Left renal pelvis (tissue), 4 donors: Measurements from ENCODE around the gene TMEM232. TPM values are rescaled to one million over a fixed set of nuclear protein-coding genes. Genes with fewer than 3 reads are reported as not detected.

ENCODE experiments used
- DNase-seq, 4 donors: peaks; one replicate each; pipeline ENCODE4 v3.0.0-alpha.2; 2013; ENCODE audit warnings: low read depth in 4 of 4, low spot score in 3 of 4
- polyA plus RNA-seq, 4 donors: library from polyadenylated mRNA; unstranded; fragments of 120-200 nt; gene quantifications; one replicate each; pipeline ENCODE4 v1.2.1, GENCODE V29; 2013; ENCODE audit not compliant: insufficient read length in 4 of 4

Gene TMEM232
- polyA plus RNA-seq, 4 donors: 2.8 to 7.8 (median 6.6) TPM

DNA sequence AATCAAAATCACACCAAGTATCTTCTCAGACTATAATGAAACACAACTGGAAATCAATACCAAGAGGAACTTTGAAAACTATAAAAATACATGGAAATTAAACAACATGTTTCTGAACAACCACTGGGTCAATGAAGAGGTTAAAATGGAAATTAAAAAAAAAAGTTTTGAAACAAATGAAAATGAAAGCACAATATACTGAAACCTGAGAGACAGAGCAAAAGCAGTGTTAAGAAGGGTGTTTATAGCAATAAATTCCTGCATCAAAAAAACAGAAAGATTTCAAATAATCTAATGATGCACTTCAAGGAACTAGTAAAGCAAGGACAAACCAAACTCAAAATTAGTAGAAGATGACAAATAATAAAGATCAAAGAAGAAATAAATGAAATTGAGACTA, 92.0 kb downstream of the TMEM232 start:
- no peak for DNase-seq

GRCh38 chr5:110631236-110631635, 95.2 kb downstream of the TMEM232 start:
- DNase-seq: no peak

DNA sequence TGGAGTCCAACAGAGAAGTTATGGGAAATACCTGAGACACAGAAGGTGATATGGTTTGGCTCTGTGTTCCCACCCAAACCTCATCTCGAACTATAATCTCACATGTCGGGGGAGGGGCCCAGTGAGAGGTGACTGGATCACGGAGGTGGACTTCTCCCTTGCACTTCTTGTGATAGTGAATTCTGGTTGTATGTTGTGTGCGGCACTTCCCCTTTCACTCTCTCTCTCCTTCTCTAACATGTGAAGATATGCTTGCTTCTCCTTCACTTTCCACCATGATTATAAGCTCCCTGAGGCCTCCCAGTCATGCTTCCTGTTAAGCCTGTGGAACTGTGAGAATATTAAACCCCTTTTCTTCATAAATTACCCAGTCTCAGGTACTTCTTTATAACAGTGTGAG, 96.1 kb downstream of the TMEM232 start:
- no peak for DNase-seq

DNA sequence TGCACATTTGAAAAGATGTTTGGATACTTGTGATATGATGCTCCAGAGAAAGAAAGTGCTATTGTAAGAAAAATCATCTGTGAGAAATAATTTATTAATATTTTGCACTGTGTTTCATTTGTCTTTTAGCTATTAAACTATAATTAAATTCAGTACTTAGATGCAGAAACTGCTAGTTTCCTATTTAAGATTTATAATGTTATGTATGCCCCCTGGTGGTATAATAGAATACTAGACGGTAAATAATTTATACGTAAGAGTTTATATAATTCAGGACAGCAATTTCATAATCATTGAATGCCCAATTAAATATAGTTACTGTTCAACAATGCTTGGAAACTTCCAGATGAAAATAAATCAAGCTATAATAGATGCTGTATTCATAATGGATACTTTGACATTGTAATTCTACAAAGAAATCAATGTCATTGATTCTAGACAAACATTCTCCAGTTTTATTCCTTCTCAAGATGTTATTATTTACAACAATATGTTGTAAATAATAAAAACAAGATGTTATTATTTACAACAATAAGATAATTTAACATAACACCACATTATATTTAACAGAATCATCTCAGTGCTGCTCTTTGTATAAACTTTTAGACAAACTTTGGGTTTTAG, 101.0 kb downstream of the TMEM232 start:
- peak in 1 of 4 donors; percentile 12 for DNase-seq

GRCh38 chr5:110623874-110624273, 102.6 kb downstream of the TMEM232 start:
- no peak for DNase-seq

DNA sequence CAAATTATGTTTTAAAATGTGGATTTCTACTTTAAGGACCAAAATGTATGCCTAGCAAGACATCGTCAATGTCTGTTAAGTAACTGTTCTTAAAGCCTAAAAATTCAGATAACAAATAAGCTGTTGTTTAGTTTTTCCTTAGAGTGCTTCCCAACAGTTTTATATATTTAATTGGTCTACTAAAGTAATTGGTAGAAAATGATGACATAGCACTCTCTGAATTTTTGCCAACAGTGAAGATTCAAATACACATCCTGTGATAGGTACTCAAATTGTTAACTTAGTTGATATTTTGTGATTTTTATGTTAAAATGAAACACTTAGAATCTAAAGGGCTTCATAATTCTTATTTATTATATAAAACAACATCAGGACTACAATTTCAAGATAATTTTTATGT, 107.5 kb downstream of the TMEM232 start:
- DNase-seq: no peak

DNA sequence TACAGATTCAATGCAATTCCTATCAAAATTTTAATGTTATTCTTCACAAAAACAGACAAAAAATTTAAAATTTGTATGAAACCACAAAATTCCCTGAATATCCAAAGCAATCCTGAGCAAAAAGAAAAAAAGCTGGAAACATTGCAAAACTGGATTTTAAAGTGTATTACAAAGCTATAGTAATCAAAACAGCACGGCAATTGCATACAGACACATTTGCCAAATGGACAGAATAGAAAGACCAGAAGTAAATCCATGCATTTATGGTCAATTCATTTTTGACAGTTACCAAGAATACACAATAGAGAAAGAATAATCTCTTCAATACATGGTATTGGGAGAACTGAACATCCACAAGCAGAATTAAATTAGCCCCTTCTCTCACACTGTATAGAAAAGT, 110.5 kb downstream of the TMEM232 start:
- DNase-seq: no peak

GRCh38 chr5:110612794-110613247, 113.7 kb downstream of the TMEM232 start:
- DNase-seq: no peak

DNA sequence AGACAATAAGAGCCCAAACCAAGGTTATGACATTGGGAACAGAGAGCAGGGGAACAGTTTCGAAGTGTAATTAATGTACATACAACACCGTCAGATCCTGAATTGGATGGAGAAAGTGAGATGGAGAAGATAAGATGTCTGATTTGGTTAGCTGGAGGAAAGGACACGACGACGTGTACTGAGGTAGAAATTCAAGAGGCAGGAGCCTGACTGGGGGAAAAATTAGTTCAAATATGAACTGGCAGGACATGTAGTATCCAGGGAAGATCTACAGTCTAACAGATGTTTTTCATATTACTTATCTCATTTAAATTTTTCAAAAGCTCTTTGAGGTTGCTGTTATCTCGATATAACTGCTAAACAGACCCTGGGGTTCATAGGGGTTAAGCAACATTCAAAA, 114.7 kb downstream of the TMEM232 start:
- DNase-seq: no peak

- DNase-seq: no peak
Observed at GRCh38 chr5:110594866-110595265, 131.6 kb downstream of the TMEM232 start.

GRCh38 chr5:110590187-110590586, 136.3 kb downstream of the TMEM232 start:
- peak in 1 of 4 donors; percentile 6 for DNase-seq

GRCh38 chr5:110588286-110588980, 138.0 kb downstream of the TMEM232 start:
- DNase-seq: no peak

- DNase-seq: no peak
Observed at GRCh38 chr5:110580625-110581024, 145.8 kb downstream of the TMEM232 start.

GRCh38 chr5:110572729-110573128, 153.7 kb downstream of the TMEM232 start:
- DNase-seq: no peak

DNA sequence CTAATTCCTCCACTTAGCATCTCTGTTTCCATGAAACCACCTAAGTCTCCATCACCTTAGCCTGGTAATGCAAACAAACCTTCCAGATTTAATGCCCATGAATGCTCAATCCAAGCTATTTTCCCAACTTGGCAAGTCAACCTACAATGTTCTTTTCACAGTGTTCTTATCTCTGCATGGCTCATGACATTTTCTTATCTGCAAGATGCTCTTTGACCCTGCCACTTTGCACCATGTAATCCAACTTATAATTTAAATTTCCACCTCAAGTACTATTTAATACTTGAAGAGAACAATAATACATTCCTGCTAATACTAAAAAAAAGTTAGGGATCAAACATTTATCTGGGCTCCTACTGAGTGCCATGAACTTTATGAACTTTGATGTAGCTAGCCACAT, 164.3 kb downstream of the TMEM232 start:
- no peak for DNase-seq

DNA sequence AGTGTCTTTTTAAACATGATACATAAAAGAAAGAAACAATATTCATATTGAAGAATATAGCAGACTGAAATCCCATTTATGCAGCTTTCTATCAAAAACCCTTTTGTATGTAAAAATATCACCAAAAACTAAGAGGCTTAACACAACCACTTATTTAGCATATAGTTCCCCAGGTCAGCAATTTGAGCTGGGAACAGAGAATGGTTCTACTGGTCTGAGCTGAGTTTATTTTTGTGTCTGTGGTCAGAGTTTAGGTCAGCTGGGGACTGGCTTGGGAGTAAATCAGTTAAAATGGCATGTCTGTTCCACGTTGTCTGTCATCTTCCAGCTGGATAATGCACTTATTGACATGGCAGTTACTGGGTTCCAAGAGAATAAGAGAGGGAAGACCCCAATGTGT, 165.0 kb downstream of the TMEM232 start:
- DNase-seq: no peak

- no peak for DNase-seq
Observed at GRCh38 chr5:110549301-110549700, 177.2 kb downstream of the TMEM232 start.

DNA sequence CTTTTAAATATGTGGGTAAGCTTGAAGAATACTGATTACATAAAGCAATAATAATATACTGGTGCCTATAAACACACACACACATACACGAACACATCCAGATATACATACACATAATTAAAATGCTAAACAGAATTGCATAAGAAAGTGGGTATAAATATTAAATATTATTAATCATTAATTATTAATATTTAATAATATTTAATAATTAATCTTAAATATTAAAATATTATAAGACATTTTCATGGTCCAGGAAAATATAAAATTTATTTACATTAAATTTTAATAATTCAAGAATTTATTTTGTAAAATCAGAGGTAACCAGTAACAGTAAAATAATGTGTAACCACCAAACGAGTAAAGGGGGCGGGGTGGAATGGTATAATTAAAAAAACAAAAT, 178.3 kb downstream of the TMEM232 start:
- no peak for DNase-seq

DNA sequence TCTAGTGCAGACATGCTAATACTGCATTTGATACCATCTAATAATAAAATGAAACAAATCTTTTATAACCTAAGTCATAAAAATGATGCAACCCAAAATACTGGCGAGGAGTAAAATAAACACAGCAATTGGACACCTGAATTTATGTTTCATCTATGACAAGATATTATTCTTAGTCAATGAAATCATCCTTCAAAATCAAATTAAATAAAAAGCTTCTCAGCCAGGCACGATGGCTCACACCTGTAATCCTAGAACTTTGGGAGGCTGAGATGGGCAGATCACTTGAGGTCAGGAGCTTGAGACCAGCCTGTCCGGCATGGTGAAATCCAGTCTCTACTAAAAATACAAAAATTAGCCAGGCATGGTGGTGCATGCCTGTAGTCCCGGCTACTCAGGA, 179.0 kb downstream of the TMEM232 start:
- no peak for DNase-seq

DNA sequence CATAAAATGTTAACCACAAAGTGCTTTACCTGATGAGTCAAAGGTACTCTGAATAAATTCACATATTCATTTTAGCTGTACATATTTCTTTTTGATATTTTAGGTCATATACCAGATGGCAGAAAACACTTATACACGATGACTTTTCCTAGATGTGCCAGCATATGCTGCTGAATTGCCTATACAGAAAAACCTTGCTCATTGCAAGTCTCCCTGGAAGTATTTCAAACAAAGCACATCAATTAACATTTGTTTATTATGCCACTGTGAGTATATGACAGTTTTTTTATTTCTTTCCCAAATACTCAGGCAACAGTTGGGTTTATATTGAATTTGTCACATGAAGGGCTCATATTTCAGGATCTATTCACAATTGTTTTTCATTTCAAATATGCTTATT, 180.8 kb downstream of the TMEM232 start:
- DNase-seq: no peak

- DNase-seq: no peak
Observed at GRCh38 chr5:110544603-110545002, 181.9 kb downstream of the TMEM232 start.

GRCh38 chr5:110542949-110543348, 183.5 kb downstream of the TMEM232 start:
- DNase-seq: no peak
